LoVo (cell line): ENCODE results near the gene FLACC1.
"Not testable (repeated sequence)": the region's sequence is repeated elsewhere in the genome, so short reads cannot be mapped to it uniquely, and the experiment has no call there.

Experiments
- DNase-seq: peaks from one replicate; pipeline ENCODE4 v3.0.0-alpha.2; 2016; ENCODE audit warnings: low spot score

FLACC1 gene

DNA sequence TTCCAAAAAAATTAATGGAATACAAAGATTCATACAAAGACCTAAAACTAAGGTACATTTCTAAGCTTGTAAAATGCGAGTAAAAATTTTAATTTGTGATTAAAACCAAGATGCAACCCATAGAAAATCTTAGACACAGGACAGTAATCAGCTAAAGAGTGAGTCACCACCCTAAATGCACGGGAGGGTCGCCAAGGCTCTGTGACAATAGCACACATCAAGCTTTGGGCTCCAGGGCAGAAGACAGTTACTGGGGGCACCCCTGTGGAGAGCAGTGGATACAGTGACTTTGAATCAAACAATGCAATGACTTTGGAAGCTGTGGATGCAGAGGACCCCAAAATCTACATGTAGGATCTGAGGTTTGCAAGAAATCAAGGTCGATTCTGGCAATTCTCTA, 7.5 kb downstream of the FLACC1 start:
- DNase-seq, result no peak

DNA sequence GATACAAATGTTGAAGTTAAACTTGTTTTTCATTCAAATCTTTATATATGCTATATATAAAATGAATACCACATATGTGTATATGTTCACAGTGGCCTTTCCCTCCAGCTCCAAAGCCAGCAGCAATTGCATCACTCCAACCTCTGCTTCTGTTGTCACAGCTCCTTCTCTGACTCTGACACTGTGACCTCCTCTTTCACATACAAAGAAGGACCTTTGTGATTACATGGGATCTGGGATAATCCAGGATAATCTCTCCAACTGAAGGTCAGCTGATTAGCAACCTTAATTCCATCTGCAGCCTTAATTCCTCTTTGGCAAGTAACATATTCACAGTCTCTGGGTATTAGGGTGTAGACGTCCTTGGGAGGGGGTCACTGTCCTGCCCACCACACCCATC, 8.4 kb downstream of the FLACC1 start:
- no peak for DNase-seq

DNA sequence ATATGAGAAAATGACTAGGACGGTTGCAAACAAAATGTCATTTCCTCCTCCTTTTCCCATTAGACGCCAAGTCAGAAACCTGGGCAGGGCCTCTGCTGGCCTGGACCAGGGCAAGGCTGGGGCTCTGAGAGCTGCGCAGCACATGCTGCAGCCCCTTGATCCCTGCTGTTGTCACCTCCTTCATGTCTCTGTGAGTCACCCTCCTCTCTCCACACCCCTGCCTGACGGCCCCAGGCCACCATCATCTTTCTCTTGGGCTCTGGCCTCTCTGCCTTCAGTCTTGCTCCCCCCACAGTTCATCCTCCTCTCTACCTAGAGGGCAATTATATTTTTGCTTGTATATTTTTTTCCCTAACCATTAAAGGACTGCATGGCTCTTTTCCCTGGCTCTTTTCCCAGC, 10.0 kb downstream of the FLACC1 start:
- no peak for DNase-seq

DNA sequence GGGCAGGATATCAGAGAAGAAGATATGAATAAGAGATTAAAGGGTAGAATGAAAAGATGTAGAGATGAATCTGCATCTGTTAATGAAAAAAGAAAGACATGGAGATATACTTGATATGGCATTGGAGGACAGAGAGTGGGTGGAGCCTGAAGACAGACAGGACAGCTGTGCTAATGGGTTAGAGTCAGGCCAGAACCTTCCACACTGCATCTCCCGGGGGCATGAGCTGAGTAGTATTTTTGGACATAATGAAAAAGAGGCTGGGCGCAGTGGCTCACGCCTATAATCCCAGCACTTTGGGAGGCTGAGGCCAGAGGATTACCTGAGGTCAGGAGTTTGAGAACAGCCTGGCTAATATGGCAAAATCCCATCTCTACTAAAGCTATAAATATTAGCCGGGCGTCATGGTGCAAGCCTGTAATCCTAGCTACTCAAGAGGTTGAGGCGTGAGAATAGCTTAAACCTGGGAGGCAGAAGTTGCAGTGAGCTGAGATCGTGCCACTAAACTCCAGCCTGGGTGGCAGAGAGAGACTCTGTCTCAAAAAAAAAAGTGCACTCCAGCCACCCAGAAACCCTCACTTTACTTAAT, 11.4 kb downstream of the FLACC1 start:
- DNase-seq, result no peak

DNA sequence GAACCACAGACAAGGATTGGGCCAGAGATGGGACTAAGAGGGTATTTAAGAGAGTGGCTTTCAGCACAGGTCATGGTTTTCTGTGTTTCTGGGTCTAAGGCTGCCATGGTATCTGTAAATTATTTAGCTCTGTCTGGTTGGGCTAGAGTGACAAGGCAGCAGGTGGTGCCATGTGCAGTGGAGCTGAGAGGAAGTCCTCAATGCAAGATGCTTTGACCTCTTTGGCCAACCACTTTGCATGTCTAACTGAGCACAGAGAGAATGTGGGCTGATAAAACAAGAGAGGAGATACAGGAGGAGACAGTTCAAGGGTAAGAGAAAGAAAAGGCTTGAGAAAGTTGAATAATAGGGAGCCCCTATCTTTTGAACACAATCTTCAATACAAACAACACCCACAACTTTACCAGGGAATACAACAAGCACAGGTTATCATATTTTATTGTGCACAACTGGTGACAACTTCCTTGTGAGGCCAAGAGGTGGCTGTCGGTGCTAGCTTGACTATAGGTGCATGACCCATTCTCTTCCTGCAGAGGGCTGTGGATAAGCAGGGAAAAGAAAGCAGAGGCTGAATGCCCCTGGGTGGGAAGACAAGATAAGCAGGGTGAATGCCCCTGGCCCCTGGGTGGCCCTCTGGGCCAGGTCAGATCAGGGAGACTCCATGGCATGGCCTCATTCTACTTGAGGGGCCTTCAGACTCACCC, 12.3 kb downstream of the FLACC1 start:
- no peak for DNase-seq

DNA sequence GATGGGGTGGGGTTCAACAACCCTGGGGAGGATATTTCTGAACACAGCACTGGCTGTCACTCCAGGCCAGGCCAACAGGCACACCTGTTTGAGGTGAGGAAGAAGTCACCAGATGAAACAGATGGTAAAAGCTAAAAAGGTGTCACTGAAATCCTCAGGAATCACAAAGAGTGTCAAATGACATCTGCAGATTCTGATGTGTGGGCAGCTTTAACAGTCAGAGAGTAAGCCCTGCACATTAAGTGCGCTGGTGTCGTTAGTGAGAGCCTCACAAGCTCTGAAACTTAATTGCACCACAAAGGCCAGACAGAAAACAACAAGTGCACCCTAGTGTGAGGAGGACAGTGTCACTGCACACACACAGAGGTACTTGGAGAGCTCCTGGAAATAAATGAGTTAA, 13.6 kb downstream of the FLACC1 start:
- DNase-seq, result no peak

DNA sequence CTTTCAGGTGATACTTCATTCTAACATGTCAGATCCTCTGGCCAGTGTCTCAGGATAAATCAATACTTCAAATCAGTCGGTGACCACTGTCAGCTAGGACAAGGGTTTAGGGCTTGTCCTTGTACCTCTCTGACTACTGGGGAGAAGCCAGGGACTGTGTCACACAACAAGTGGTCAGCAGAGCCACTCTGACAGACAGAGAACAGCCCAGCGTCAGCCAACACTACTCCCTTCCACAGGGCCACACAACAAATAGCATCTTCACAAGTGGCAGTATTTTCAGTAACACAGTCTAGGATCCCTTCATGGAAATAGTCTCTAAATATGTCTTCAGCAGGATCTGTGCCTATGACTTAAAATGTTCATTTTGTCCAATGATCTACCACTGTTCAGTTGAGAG, 14.2 kb downstream of the FLACC1 start:
- DNase-seq, result no peak

DNA sequence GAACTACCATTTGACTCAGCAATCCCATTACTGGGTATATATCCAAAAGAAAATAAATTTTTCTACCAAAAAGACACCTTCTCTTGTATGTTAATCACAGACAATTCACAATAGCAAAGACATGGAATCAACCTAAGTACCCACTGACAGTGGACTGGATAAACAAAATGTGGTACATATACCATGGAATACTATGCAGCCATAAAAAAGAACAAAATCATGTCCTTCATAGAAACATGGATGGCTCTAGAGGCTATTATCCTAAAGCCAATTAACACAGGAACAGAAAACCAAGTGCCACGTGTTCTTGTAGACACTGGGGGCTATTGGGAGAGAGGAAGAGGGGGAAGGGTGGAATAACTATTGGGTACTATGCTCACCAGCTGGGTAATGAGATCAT, 27.7 kb downstream of the FLACC1 start:
- no peak for DNase-seq

DNA sequence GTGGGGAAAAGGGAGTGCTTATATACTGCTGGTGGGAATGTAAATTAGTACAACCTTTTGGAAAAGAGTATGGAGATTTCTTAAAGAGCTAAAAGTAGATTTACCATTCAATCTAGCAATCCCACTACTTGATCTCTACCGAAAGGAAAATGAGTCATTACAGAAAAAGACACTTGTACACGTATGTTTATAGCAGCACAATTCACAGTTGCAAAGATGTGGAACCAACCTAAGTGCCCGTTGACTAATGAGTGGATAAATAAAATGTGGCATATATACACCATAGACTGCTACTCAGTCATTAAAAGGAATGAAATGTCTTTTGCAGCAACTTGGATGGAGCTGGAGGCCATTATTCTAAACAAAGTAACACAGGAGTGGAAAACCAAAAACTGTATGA, 29.5 kb downstream of the FLACC1 start:
- no peak for DNase-seq

DNA sequence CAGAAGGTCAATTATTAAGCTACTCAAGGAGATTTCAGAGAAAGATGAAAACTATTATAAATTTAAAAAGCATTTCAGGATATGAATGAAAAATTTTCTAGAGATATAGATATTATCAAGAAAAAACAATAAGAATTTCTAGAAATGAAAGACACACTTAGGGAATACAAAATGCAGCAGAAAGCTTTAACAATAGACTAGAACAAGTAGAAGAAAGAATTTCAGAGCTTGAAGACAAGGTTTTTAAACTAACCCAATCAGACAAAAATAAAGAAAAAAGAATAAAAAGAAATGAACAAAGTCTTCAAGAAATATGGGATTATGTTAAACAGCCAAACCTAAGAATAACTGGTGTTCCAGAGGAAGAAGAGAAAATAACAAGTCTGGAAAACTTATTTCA, 34.4 kb downstream of the FLACC1 start:
- DNase-seq, result no peak

DNA sequence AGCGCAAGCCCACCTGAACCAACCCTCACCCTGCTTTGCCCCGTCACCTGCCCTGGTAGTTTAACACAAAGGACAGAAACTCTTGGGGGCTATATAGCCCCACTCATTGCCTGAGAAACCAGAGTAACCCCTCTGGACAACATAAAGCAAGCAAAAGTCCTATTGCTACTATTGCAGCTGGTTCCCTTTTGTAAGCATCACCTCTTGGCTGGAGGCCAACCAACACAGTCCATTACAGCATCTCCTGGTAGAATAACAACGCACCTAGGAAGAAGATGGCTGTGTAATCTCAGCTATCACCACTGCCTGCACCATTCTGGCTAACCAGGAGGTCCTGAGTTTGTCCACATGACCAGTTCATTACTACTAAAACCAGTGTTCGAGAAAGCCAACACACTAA, 36.4 kb downstream of the FLACC1 start:
- no peak for DNase-seq

DNA sequence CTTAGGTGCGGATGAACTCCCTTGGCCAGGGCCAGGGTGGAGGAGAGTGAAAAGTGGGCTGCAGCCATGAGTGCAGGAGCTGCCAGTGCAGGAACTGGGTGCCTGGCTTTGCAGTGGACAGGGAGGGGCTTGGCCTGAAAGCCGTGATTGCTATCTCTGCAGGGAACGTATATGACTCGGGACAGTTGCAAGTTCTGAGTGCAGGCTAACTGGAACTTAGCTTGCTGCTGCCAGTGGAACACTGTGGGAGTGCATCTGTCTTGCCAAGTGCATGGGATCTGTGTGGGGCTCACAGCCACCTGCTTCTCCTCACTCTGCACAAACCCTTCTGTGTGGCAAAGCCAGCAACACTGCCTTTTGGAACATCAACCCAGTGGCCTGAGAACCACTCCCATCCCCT, 36.9 kb downstream of the FLACC1 start:
- no peak for DNase-seq

DNA sequence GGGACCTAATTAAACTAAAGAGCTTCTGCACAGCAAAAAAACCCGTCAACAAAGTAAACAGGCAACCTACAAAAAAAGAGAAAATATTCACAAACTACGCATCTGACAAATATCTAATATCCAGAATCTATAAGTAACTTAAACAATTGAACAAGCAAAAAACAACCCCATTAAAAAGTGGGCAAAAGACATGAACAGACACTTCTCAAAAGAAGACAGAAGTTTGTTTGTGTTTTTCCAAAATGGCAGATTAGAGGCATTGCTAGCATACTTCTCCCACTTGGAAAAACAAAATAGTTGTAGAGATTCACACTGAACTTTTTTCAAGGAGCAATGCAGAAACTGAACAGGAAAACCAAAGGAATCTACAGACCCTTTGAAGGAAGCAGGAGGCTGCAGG, 37.6 kb downstream of the FLACC1 start:
- DNase-seq, result no peak

DNA sequence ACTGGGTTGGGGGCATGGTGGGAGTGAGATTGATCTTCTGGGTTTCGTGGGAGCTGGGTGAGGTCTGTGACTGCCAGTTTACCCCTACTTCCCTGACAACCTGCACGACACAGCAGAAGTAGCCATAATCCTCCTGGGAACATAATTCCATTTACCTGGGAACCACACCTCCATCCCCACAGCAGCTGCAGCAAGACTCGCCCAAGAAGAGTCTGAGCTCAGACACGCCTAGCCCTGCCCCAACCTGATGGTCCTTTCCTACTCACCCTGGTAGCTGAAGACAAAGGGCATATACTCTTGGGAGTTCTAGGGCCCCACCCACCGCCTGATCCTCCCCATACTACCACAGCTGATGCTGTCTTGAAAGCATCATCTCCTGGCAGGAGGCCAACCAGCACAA, 43.8 kb downstream of the FLACC1 start:
- DNase-seq, result no peak

DNA sequence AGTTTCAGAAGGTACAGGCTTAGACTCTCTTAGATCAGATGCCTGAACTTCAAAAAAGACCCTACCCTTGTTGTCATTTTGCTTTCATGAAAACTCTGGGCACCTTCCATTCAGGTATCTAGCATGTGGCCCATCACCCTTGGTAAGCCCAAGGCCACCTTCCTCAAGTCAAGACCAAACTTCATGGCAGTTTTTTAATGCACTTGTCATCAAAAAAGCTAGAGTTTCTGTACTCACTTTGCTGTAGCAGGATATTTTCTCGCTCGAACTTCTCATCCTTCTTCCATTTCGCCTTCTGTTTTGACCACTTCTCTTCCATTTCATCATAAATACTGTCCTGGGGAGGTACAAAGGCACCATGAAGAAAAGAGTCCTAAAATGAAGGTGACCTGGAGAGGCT, 48.2 kb downstream of the FLACC1 start:
- no peak for DNase-seq

DNA sequence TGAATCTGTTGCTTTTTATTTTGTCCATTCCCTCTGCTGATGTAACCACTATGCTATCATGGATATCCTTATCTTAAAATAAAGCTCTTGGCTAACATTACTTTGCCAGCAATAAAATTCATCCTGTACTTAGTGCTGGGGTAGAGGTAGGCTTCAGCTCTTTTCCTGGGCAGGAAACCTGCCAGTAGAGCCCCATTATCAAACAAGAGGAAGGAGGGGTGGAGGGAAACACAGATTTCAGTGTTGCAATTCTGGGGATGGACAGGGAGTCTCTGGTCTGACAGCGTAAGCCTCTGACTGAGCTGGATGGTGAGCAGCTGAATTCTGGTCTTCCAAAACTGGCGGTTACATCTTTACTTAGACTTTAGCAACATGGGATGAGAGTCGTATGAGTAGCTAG, 49.3 kb downstream of the FLACC1 start:
- no peak for DNase-seq

DNA sequence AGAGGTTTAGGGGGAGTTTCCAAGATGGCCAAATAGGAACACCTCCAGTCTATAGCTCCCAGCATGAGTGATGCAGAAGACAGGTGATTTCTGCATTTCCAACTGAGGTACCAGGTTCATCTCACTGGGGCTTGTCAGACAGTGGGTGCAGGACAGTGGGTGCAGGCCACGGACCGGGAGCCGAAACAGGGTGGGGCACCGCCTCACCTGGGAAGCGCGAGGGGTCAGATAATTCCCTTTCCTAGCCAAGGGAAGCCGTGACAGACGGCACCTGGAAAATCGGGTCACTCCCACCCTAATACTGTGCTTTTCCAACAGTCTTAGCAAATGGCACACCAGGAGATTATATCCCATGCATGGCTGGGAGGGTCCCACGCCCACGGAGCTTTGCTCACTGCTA, 57.2 kb downstream of the FLACC1 start:
- not testable (repeated sequence) for DNase-seq

DNA sequence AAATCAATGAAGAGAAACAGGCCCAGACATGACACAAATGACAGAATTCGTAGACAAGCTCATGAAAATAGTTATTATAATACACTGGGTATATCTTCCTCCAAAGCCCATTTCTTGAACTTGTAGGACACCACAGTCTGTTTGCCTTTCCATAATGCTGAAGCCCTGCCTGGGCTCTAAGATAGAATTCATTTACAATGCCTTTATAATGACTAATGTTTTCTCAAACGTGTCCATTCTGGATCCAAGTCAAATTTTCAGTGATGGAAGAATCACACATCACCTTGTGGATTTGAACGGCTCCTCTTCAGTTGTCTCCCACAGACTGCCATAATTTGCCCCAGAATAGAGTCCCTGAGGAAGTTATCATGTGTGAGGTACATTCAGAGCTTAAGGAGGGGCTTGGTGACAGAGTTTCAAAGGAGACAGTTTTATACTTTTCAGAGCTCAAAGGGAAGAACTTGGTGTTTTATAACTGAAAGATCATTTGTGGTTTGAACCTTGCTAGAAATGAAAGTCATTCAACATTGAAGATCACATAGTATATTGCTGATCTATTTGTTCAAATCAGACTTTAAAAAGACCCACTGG, 58.6 kb downstream of the FLACC1 start:
- DNase-seq, result no peak

DNA sequence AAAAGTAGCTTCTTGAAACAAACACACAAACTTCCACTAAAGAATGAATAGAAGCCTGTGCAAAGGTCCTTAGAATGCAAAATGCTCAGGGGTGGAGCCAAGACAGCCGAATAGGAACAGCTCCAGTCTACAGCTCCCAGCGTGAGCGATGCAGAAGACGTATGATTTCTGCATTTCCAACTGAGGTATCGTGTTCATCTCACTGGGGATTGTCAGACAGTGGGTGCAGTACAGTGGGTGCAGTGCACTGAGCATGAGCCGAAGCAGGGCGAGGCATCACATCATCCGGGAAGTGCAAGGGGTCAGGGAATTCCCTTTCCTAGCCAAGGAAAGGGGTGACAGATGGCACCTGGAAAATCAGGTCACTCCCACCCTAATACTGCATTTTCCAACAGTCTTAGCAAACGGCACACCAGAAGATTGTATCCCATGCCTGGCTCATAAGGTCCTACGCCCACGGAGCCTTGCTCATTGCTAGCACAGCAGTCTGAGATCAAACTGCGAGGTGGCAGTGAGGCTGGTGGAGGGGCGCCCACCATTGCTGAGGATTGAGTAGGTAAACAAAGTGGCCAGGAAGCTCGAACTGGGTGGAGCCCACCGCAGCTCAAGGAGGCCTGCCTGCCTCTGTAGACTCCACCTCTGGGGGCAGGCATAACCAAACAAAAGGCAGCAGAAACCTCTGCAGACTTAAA, 66.5 kb downstream of the FLACC1 start:
- not testable (repeated sequence) for DNase-seq

DNA sequence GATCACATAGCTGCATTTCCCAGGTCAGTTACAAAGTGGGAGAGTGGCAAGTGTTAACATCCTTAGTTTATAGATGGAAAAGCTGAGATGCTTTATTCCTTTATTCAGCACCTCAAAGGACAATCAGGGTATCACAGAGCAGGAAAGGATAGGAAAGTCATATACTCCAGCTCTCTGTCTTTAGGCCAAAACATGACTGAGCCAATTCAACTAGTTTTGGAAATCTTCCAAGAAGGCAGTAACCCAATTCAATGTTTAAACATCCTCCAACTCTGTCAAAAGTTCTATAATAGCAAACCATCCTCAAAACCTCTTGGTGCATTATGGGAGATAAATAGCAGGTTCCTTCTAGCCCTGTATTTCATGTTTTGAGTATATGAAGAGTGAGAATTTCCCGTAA, 71.6 kb downstream of the FLACC1 start:
- DNase-seq, result no peak

DNA sequence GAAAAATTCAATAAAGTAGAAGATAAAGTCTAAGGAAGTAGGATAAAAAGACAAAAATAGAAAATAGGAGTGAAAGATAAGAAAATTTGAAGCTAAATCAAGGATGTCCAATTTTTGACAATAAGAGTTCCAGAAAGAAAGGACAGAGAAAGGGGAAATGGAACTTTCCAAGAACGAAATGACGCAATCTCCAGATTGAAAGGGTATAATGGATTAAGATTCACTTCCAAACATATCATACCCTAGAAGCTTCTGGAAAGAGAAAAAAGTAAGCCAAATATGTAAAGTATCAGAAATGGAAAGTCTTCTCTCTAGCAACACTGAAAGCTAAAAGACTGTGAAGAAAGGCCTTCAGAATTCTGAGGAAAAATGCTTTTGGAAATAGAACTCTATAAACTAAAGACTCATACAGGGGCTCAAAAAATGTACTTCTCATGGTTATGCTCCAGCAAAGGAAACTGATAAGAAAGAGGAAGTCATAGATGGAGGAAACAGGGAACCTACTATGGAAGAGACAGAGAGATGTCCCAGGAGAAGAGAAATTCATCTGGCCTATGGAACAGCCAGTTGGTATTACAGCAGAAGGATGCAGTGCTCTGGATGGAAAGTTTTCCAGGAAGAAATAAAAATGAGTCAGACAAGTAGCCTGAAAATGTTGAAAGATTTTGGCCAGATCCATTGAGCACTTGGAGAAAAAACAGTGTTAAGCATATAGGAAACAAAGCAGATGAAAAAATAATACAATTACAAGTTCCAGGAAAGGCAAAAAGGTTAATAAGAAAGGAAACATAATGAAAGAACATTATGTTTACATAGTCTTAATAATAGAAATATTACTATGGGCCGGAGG, 76.7 kb downstream of the FLACC1 start:
- DNase-seq, result no peak

DNA sequence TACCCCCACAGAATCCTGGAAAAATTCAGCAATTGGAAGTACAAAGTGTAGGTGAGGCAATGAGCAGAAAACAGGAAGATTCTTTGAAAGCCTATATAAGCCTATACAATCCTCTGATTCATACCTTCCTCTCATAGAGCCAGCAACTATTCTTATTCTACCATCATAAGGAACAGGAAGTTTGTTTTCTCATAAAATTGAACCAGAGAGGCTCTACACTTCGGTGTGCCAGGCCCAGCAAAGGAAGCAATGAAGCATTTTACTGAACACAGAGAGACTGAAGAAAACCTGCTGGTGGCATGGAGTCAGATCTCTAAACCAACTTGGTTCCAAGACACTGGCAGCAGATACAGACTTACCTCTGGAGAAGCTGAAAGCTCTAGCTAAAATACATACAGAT, 78.1 kb downstream of the FLACC1 start:
- no peak for DNase-seq
